ENCODE results near the gene AIFM3.

Gene AIFM3

GRCh38 chr22:20986365-20986764, 19.3 kb downstream of the AIFM3 start:
- H3K36me3 ChIP-seq (ENCODE audit: insufficient read depth, low read length): no peaks in the 10 kb centered on the region

GRCh38 chr22:20987375-20987774, 20.3 kb downstream of the AIFM3 start:
- Histone ChIP-seq H3K9ac (ENCODE audit: low read depth, low read length, poor library complexity, severe bottlenecking) (no peak overlapping the region), H3F3A (ENCODE audit: low read depth) (no peaks in the 10 kb centered on the region), H3K79me2 (ENCODE audit: insufficient read depth, low read length) (peaks cover 12% of the 10 kb centered on the region; the same call in 1 of the 2 replicates), H3K4me1 (ENCODE audit: insufficient read depth, low read length, poor library complexity, severe bottlenecking) (peaks cover 16% of the 10 kb centered on the region), H3K4me2 (ENCODE audit: low read depth, low read length, poor library complexity, severe bottlenecking) (no peak overlapping the region), H2AFZ (ENCODE audit: low read length) (no peak overlapping the region), H3K9me3 (ENCODE audit: insufficient read depth, low read depth, low read length) (no peaks in the 10 kb centered on the region), H3K27me3 (ENCODE audit: insufficient read depth, low read length, poor library complexity, severe bottlenecking) (no peaks in the 10 kb centered on the region), H3K9me2 (replicated peaks; ENCODE audit: low read depth, low read length) (no peaks in the 10 kb centered on the region), H3K36me3 (ENCODE audit: insufficient read depth, low read length) (peaks cover 3% of the 10 kb centered on the region; the same call in 1 of the 2 replicates), H3K4me3 (ENCODE audit: low read length, poor library complexity, severe bottlenecking) (no peak overlapping the region), H4K20me1 (ENCODE audit: insufficient read depth, low read length, poor library complexity, severe bottlenecking) (no peaks in the 10 kb centered on the region)
- TF ChIP-seq EZH2phosphoT487 (IDR thresholded peaks at IDR 0.05; ENCODE audit: borderline replicate concordance) (no peak), CTCF (conservative IDR thresholded peaks at IDR 0.05; ENCODE audit: low read length) (no peak)

More at GRCh38 chr22:20986365-20986764, 19.3 kb downstream of the AIFM3 start:
- H4K20me1 ChIP-seq (ENCODE audit: insufficient read depth, low read length, poor library complexity, severe bottlenecking): no peaks in the 10 kb centered on the region
- H3K4me2 ChIP-seq (ENCODE audit: low read depth, low read length, poor library complexity, severe bottlenecking): no peak overlapping the region
- no peak overlapping the region for H3K4me3 ChIP-seq (ENCODE audit: low read length, poor library complexity, severe bottlenecking)
- no peaks in the 10 kb centered on the region for H3K27me3 ChIP-seq (ENCODE audit: insufficient read depth, low read length, poor library complexity, severe bottlenecking)
- no peak overlapping the region for H2AFZ ChIP-seq (ENCODE audit: low read length)
- H3F3A ChIP-seq (ENCODE audit: low read depth): no peaks in the 10 kb centered on the region
- H3K9me3 ChIP-seq (ENCODE audit: insufficient read depth, low read depth, low read length): no peaks in the 10 kb centered on the region
- H3K79me2 ChIP-seq (ENCODE audit: insufficient read depth, low read length): peaks cover 14% of the 10 kb centered on the region; the same call in 1 of the 2 replicates
- TF ChIP-seq CTCF (conservative IDR thresholded peaks at IDR 0.05; ENCODE audit: low read length) (no peak), EZH2phosphoT487 (IDR thresholded peaks at IDR 0.05; ENCODE audit: borderline replicate concordance) (no peak)
- no peak overlapping the region for H3K9ac ChIP-seq (ENCODE audit: low read depth, low read length, poor library complexity, severe bottlenecking)
- H3K9me2 ChIP-seq (replicated peaks; ENCODE audit: low read depth, low read length): no peaks in the 10 kb centered on the region
- H3K4me1 ChIP-seq (ENCODE audit: insufficient read depth, low read length, poor library complexity, severe bottlenecking): peaks cover 20% of the 10 kb centered on the region

- Histone ChIP-seq H3K36me3 (ENCODE audit: insufficient read depth, low read length) (peaks cover 5% of the 10 kb centered on the region; the same call in 1 of the 2 replicates), H3K9ac (ENCODE audit: low read depth, low read length, poor library complexity, severe bottlenecking) (no peak overlapping the region), H3F3A (ENCODE audit: low read depth) (no peaks in the 10 kb centered on the region), H3K9me3 (ENCODE audit: insufficient read depth, low read depth, low read length) (no peaks in the 10 kb centered on the region), H4K20me1 (ENCODE audit: insufficient read depth, low read length, poor library complexity, severe bottlenecking) (no peaks in the 10 kb centered on the region), H3K9me2 (replicated peaks; ENCODE audit: low read depth, low read length) (no peaks in the 10 kb centered on the region), H3K27me3 (ENCODE audit: insufficient read depth, low read length, poor library complexity, severe bottlenecking) (no peaks in the 10 kb centered on the region), H2AFZ (ENCODE audit: low read length) (no peak overlapping the region), H3K79me2 (ENCODE audit: insufficient read depth, low read length) (no peaks in the 10 kb centered on the region; the same call in 1 of the 2 replicates), H3K4me1 (ENCODE audit: insufficient read depth, low read length, poor library complexity, severe bottlenecking) (peaks cover 8% of the 10 kb centered on the region), H3K4me3 (ENCODE audit: low read length, poor library complexity, severe bottlenecking) (no peak overlapping the region), H3K4me2 (ENCODE audit: low read depth, low read length, poor library complexity, severe bottlenecking) (no peak overlapping the region)
- TF ChIP-seq CTCF (conservative IDR thresholded peaks at IDR 0.05; ENCODE audit: low read length) (no peak), EZH2phosphoT487 (IDR thresholded peaks at IDR 0.05; ENCODE audit: borderline replicate concordance) (no peak)
These were observed 21.7 kb downstream of the AIFM3 start for GRCh38 chr22:20988573-20989322.
